ENCODE data around the gene HOXB13. TPM values are rescaled to one million over a fixed set of nuclear protein-coding genes. Genes with fewer than 3 reads are reported as not detected.

The HOXB13 gene
- total RNA-seq, 1 experiment from 2014 or later, result not detected

- H3K27me3 ChIP-seq (ENCODE audit: insufficient read depth, low read length), result peaks cover 99% of the 10 kb centered on the region
- no peaks in the 10 kb centered on the region for H3K36me3 Mint-ChIP-seq (ENCODE audit: insufficient read depth in 1 of 3, low read depth in 3 of 3)
Observed at GRCh38 chr17:48731355-48731754, 2.8 kb upstream of the HOXB13 start.

More at GRCh38 chr17:48731355-48731754, 2.8 kb upstream of the HOXB13 start:
- Mint-ChIP-seq H3K9me3 (peaks cover 4 to 11% of the 10 kb centered on the region in 2 experiments; a peak in 3 of 5 replicates), H3K4me3 (no peak overlapping the region), H3K27me3 (ENCODE audit: low read depth) (peaks cover 100% of the 10 kb centered on the region), H3K27ac (no peak overlapping the region), H3K4me1 (peaks cover 10 to 18% of the 10 kb centered on the region in 2 experiments)
- H3K9ac ChIP-seq (ENCODE audit: extremely low read depth, insufficient read length, low read length), result no peak overlapping the region
- H3K23ac ChIP-seq (ENCODE audit: insufficient read length, low read depth, low read length), result no peak overlapping the region
- H4K91ac ChIP-seq (ENCODE audit: insufficient read length, low read depth, low read length), result no peak overlapping the region
- TF ChIP-seq CTCF (conservative IDR thresholded peaks at IDR 0.05), result no peak
- H3K23me2 ChIP-seq (ENCODE audit: insufficient read length, low read depth, low read length, poor library complexity, severe bottlenecking), result peaks cover 4% of the 10 kb centered on the region
- no peak for DNase-seq
- H4K8ac ChIP-seq (replicated peaks; ENCODE audit: insufficient read length, low read depth, low read length), result no peak overlapping the region
- no peak overlapping the region for H2AFZ ChIP-seq (ENCODE audit: low read length)
- H3K18ac ChIP-seq (ENCODE audit: insufficient read length, low read depth, low read length), result no peak overlapping the region
- H3K4me2 ChIP-seq (ENCODE audit: insufficient read depth, insufficient read length, low read length), result no peak overlapping the region
- H3K56ac ChIP-seq (ENCODE audit: insufficient read length, low read depth, low read length), result no peak overlapping the region
- no peak overlapping the region for H2BK5ac ChIP-seq (ENCODE audit: insufficient read length, low read length)
- no peak overlapping the region for H3T11ph ChIP-seq (ENCODE audit: low read length)
- H3K79me1 ChIP-seq (ENCODE audit: insufficient read depth, low read depth, low read length, poor library complexity, severe bottlenecking), result no peaks in the 10 kb centered on the region
- H4K5ac ChIP-seq (ENCODE audit: insufficient read length, low read depth, low read length), result no peak overlapping the region
- H2BK12ac ChIP-seq (ENCODE audit: insufficient read length, low read depth, low read length), result no peak overlapping the region
- H3K79me2 ChIP-seq (ENCODE audit: insufficient read depth, low read length), result no peaks in the 10 kb centered on the region
- no peak overlapping the region for H2BK20ac ChIP-seq (ENCODE audit: low read depth, low read length, poor library complexity, severe bottlenecking)
- no peak overlapping the region for H3K27ac ChIP-seq (ENCODE audit: insufficient read length, low read depth, low read length)
- H2AK5ac ChIP-seq (ENCODE audit: insufficient read length, low read length), result no peak overlapping the region
- H3K4me1 ChIP-seq (ENCODE audit: insufficient read depth, low read length), result no peaks in the 10 kb centered on the region
- H4K20me1 ChIP-seq (ENCODE audit: control insufficient read depth, insufficient read depth, insufficient read length), result peaks cover 4% of the 10 kb centered on the region
- H3K9me3 ChIP-seq (ENCODE audit: control insufficient read depth, low read depth, low read length), result no peaks in the 10 kb centered on the region
- H2BK15ac ChIP-seq (ENCODE audit: low read depth, low read length), result no peak overlapping the region
- no peak overlapping the region for H2BK120ac ChIP-seq (ENCODE audit: low read depth, low read length, poor library complexity, severe bottlenecking)
- no peak overlapping the region for H3K4ac ChIP-seq (ENCODE audit: low read depth, low read length)
- no peak overlapping the region for H3K14ac ChIP-seq (ENCODE audit: insufficient read depth, low read length)
